ENCODE results near the gene OPN4.

Gene OPN4

DNA sequence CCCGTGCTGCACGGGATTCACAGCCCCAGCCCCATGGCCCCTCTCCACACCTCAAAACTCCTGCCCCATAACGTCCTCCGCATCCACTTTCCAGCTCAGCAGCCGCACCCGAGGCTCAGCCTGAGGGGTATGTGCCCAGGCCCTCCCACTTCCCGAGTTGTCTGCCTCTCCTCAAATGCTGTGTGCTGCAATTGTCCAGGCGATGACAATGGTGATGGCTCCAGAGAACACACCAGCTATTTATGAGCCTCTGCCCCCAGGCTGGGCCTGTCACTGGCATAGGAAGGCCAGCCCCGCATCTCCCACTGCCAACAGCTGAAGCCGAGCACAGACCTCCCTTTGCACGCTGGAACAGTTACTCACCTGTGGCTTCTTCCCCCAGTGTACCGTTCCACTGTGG lies 11.5 kb downstream of the OPN4 start:
- no peak for DNase-seq (ENCODE audit: insufficient read length)
- FAIRE-seq: no peak
- TF ChIP-seq POLR2AphosphoS5 (IDR thresholded peaks at IDR 0.05; ENCODE audit: low read depth, low read length): no peak
- no peak for TF ChIP-seq POLR2A (IDR thresholded peaks at IDR 0.05; ENCODE audit: low read depth, low read length)
- TF ChIP-seq TAF1 (IDR thresholded peaks at IDR 0.05; ENCODE audit: borderline replicate concordance, low read depth, low read length): no peak

DNA sequence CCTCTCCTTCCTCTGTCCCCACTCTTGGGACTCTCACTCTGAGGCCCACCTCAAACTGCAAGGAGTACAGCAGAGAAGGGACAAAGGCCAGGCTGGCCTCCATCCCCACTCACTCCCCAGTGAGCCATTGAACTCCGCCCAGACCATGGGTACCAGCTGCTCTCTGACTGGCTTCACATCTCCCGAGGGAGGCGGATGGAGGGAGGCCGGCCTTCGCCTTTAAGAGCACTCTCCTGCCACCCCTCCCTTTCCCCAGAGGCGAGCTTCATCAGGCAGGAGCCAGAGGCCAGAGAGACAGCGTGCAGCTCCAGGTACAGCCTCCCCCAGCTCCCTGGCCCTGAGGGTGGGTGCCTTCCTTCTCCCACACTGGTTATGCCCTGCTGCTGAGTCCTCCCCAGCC lies 12.2 kb downstream of the OPN4 start:
- TF ChIP-seq POLR2AphosphoS5 (IDR thresholded peaks at IDR 0.05; ENCODE audit: low read depth, low read length): no peak
- no peak for TF ChIP-seq TAF1 (IDR thresholded peaks at IDR 0.05; ENCODE audit: borderline replicate concordance, low read depth, low read length)
- no peak for TF ChIP-seq POLR2A (IDR thresholded peaks at IDR 0.05; ENCODE audit: low read depth, low read length)
- DNase-seq (ENCODE audit: insufficient read length) (no peak), FAIRE-seq (no peak)

DNA sequence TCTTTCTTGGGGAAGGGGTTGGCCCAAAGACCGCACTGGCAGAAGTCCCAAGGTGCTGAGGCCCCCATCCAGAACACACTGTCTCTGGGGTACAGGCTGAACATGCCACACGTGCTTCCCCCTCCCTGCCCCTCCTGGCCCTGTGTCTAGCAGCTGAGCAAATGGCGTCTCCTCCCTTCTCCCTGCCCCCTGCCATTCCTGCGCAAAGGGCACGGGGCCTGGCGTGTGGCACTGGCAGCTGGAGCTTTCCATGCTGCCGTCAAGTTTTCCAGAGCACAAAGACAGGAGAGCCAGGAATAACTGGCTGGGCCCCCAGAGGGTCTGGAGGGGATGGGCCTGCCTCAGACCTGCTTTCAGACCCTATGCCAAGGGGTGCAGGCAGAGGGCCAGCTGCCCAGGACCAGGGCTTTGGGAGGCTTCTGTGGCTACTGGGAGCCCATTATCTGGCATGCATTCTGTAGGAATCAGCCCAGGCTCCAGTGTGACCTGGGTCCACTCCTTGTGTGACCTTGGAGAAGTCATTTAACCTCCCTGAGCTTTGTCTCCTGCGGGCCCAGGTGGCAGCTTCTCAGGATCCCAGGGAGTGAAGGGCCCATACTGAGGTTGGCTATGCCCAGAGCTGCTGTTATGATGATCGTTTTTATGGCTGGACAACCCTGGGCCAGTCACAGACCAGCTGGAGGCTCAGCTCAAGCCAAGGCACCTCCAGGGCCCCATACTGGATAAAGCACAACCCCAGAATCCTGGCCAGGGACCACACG lies 13.3 kb downstream of the OPN4 start:
- TF ChIP-seq TAF1 (IDR thresholded peaks at IDR 0.05; ENCODE audit: borderline replicate concordance, low read depth, low read length): no peak
- no peak for TF ChIP-seq POLR2AphosphoS5 (IDR thresholded peaks at IDR 0.05; ENCODE audit: low read depth, low read length)
- TF ChIP-seq POLR2A (IDR thresholded peaks at IDR 0.05; ENCODE audit: low read depth, low read length): no peak
- DNase-seq (ENCODE audit: insufficient read length) (no peak), FAIRE-seq (no peak)

DNA sequence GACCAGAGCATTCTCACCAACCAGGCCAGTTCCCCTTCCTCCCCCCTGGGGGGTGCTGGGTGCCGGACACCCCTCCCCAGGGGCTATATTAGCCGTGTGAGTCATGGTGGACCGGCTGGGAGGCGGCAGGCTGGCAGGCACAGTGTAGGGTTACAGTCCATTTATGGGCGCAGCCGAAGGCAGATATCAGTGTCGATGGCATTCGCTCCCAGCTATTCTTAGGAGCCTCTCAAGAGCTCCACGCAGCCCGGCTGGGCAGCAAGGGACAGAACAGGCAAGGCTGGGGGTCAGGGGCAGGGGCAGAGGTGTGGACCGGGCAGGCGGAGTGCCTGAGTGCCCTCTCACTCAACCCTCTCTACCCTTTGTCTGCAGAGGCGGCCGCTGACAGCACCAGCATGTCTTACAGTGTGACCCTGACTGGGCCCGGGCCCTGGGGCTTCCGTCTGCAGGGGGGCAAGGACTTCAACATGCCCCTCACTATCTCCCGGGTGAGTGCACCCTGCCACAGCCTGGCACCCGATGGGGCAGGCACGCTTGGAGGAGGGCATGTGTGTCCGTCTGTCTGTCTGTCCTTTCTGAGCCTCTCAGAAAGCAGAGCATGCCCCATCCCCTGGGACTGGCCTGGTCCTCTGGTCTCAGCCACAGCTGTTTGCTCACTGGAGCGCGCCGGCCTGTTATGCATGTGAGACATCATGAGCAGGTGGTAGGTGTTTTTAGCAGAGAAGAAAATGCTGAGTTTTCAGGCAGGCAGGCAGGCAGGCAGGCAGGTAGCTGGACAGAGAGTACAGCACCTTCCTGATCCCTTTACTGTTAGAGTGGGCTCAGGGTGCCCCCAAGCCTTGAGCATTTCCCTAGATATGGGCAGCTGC lies 14.2 kb downstream of the OPN4 start, which contains the start of gene LDB3:
LDB3 (plus strand) TSS at position 215 of the 869 bp plus-strand sequence; CDS start at position 396, 181 bp downstream.
- TF ChIP-seq POLR2AphosphoS5 (IDR thresholded peaks at IDR 0.05; ENCODE audit: low read depth, low read length): no peak
- TF ChIP-seq TAF1 (IDR thresholded peaks at IDR 0.05; ENCODE audit: borderline replicate concordance, low read depth, low read length): no peak
- TF ChIP-seq POLR2A (IDR thresholded peaks at IDR 0.05; ENCODE audit: low read depth, low read length): no peak
- no peak for FAIRE-seq
- no peak for DNase-seq (ENCODE audit: insufficient read length)

DNA sequence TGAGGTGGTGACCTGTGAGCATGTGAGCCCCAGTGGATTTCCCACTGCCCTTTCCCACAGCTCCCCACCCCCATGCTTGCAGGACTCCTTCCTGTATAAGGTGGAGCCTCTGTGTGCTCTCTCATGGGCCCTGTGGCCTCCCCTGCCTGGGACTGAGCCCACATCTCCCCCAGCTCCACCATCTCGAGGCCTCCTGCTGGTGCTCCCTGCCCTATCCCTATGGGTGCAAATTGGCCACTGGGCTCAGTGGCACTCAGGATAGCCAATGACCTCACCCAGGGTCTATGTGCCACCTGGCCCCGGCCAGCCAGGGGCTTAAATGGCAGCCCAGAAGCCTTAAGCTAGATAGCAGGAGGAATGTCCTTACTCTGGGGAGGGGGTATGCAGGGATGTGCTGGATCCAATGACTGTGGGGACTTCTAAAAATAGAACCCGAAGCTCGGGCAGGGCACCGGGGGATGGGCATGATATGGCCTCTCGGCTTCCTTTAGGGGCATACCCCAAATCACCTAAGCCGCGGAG lies 16.0 kb downstream of the OPN4 start:
- no peak for DNase-seq (ENCODE audit: insufficient read length)
- no peak for TF ChIP-seq POLR2AphosphoS5 (IDR thresholded peaks at IDR 0.05; ENCODE audit: low read depth, low read length)
- no peak for TF ChIP-seq TAF1 (IDR thresholded peaks at IDR 0.05; ENCODE audit: borderline replicate concordance, low read depth, low read length)
- no peak for TF ChIP-seq POLR2A (IDR thresholded peaks at IDR 0.05; ENCODE audit: low read depth, low read length)
- FAIRE-seq: no peak

DNA sequence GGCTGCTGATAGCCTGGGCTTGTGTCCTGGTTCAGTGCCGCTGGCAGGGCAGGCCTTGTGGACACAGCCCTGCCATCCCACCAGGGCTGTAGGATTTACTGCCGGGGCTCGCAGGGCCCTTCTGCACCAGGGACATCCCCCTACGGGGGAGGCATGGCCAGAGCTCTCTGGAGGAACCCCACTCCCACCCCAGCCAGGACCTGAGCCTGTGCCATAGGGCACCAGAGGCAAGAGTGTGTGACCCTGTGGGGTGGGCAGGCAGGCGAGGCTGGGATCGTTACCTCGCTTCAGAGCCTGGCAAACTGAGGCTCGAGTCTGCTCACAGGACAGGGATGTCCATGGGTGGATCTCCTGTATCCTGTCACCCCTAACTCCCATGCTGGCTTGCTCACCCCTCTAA lies 16.5 kb downstream of the OPN4 start:
- DNase-seq (ENCODE audit: insufficient read length): no peak
- FAIRE-seq: no peak
- TF ChIP-seq TAF1 (IDR thresholded peaks at IDR 0.05; ENCODE audit: borderline replicate concordance, low read depth, low read length): no peak
- TF ChIP-seq POLR2A (IDR thresholded peaks at IDR 0.05; ENCODE audit: low read depth, low read length): no peak
- no peak for TF ChIP-seq POLR2AphosphoS5 (IDR thresholded peaks at IDR 0.05; ENCODE audit: low read depth, low read length)

DNA sequence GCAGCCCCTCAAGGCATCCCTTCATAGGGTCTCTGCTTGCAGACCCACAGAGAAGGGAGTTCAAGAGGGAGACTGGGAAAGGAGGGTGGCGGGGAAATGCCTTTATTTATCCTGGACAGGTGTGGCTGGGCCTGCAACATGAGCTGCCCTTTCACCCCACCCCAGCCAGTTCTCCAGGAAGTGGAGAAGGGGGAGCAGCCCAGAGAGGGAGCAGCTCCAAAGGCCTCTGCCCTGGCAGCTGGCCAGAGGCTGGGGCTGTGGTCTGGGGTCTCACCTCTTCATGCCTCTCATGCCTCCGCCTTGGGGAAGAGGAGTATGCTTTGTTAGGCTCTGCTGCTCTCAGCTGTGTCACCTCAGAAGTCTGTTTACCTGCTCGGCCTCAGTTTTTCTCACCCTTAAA lies 17.1 kb downstream of the OPN4 start:
- no peak for FAIRE-seq
- no peak for DNase-seq (ENCODE audit: insufficient read length)
- no peak for TF ChIP-seq POLR2A (IDR thresholded peaks at IDR 0.05; ENCODE audit: low read depth, low read length)
- TF ChIP-seq POLR2AphosphoS5 (IDR thresholded peaks at IDR 0.05; ENCODE audit: low read depth, low read length): no peak

DNA sequence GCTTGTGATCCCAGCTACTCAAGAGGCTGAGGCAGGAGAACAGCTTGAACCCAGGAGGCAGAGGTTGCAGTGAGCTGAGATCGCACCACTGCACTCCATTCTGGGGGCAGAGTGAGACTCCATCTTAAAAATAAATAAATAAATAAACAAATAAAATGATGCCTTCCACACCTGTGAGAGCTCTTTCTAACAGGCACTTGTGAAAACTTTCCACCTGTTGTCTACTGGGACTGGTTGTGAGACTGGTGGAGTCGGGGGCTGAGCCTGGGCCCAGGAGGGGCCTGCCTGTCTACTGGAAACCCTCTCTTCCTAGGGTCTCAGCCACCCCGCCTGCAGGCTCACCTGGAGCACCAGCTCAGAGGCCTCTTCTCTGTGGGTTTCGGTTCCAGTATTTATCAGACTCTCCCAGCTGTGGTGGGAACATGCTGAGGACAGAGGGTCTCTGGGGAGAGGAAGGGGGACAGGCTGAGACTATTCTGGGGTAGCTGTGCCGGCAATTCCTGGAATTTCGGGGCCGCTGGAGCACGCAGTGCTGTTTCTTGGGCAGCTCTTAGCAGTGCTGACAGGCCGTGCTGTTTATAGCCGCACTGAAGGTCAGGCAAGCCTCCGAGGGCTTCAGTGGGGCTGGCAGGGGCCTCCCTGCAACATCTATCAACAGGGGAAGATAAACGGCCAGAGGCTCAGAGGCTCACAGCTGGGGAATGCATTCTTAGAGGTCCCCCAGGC lies 17.8 kb downstream of the OPN4 start:
- DNase-seq (ENCODE audit: insufficient read length) (no peak), FAIRE-seq (no peak)
- TF ChIP-seq POLR2A (IDR thresholded peaks at IDR 0.05; ENCODE audit: low read depth, low read length) (no peak), POLR2AphosphoS5 (IDR thresholded peaks at IDR 0.05; ENCODE audit: low read depth, low read length) (no peak), TAF1 (IDR thresholded peaks at IDR 0.05; ENCODE audit: borderline replicate concordance, low read depth, low read length) (no peak)

DNA sequence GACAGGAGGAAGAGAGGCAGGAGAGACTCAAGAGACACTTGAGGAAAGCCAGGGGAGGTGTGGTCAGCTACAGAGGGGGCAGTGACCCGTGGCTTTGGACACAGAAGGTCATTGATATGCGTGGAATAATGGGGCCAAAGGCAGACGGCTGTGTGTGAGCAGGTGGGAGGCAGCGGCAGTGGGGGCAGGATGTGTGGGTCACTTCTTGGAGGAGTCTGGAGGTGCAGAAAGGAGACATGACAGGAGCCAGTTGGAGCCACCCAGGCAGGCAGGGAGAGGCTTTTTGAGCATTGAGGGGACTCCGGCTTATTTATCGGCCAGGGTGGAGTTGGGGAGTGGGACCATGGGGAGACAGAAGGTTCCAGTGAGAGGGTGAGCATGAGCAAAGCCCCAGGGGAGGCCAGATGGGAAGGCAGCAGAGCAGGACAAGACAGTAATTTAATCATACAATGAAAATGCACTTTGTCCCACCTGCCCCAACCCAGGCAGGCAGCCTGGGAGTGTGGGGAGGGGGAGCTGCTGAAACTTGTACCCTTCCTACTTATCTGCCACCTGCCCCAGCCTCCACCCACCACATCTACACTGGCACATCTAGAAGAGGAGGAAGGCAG lies 19.0 kb downstream of the OPN4 start:
- FAIRE-seq: no peak
- TF ChIP-seq POLR2AphosphoS5 (IDR thresholded peaks at IDR 0.05; ENCODE audit: low read depth, low read length): no peak

DNA sequence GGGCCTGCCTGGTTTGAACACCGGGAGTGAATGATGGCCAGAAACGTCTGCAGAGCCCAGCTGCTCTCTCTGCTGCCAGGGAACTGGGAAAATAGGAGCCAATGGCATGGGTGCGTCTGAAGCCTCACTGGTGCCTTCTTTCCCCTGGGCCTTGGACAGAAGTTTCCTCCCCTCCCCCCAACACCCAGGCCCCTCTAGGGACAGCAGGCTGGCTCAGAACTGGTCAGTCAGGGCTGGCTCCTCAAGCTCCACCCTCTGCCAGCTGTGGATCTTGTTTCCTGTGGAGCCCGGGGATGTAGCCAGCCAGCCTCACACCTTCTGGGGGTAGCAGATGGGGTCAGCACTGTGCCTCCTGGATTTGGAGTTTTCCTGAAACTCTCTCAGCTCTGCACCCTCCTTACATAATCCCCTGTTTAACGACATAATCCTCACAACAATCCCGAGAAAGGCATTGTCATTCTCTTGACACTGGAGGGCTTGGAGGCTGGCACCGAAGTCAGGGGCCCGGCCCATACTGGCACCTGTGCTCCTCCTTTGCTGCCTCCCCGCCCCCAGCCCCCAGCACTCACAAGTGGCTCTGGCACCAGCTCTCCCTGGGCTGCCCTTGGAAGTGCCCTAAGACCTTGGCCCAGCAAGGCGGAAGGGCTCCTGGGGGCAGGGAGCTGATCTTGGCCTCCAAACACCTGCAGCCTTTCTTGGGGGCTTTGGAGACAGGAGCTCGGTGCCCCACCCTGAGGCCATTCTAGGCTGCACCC lies 19.7 kb downstream of the OPN4 start:
- DNase-seq (ENCODE audit: insufficient read length): no peak
- FAIRE-seq: no peak
- TF ChIP-seq POLR2A (IDR thresholded peaks at IDR 0.05; ENCODE audit: low read depth, low read length): no peak
- TF ChIP-seq TAF1 (IDR thresholded peaks at IDR 0.05; ENCODE audit: borderline replicate concordance, low read depth, low read length): no peak
- TF ChIP-seq POLR2AphosphoS5 (IDR thresholded peaks at IDR 0.05; ENCODE audit: low read depth, low read length): no peak

More for the DNA sequence above, 19.0 kb downstream of the OPN4 start:
- DNase-seq (ENCODE audit: insufficient read length): no peak
